ENCODE results near the gene SLC1A1.

DNA sequence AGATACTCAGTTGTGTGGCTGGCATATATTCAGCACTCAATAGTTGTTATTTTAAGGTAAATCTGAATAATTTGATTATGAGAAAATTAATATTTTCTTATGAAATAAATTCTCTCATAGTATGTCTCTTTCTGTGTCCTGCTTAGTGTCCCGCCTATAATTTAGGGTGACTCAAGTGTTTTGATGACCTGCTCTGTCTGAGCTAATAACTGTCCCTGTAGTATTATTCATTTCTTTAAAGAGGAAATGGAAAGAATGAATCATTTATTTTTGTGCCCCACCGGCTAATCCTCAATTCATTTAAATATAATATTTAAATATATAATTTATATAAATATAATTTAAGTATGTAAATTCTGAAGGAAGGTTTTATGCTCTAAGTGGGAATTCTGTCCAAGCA, 4.1 kb downstream of the SLC1A1 start:
- TF ChIP-seq, protein P1, sequence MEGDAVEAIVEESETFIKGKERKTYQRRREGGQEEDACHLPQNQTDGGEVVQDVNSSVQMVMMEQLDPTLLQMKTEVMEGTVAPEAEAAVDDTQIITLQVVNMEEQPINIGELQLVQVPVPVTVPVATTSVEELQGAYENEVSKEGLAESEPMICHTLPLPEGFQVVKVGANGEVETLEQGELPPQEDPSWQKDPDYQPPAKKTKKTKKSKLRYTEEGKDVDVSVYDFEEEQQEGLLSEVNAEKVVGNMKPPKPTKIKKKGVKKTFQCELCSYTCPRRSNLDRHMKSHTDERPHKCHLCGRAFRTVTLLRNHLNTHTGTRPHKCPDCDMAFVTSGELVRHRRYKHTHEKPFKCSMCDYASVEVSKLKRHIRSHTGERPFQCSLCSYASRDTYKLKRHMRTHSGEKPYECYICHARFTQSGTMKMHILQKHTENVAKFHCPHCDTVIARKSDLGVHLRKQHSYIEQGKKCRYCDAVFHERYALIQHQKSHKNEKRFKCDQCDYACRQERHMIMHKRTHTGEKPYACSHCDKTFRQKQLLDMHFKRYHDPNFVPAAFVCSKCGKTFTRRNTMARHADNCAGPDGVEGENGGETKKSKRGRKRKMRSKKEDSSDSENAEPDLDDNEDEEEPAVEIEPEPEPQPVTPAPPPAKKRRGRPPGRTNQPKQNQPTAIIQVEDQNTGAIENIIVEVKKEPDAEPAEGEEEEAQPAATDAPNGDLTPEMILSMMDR (IDR thresholded peaks at IDR 0.05) = no peak
- TF ChIP-seq POLR2AphosphoS5 (IDR thresholded peaks at IDR 0.05) = no peak
- no peak for TF ChIP-seq EP300 (IDR thresholded peaks at IDR 0.05)
- no peak for TF ChIP-seq POLR2A (IDR thresholded peaks at IDR 0.05)

All from gastroesophageal sphincter (tissue), 3 donors.